Common myeloid progenitor, CD34-positive (primary cell): Measurements from ENCODE around the gene NR5A2.

Experiments
- CTCF ChIA-PET: fragments of 350-600 bp; sonication (Branson Sonifier 250); formaldehyde crosslinking; loops from one replicate; lab custom pipeline; 2021; ENCODE audit warnings: antibody characterized with exemption; lab: Charles Lee
- POLR2A ChIA-PET: fragments of 350-600 bp; sonication (Branson Sonifier 250); formaldehyde crosslinking; loops from one replicate; lab custom pipeline; 2021; ENCODE audit warnings: antibody characterized with exemption; lab: Charles Lee
- DNase-seq, 3 donors: peaks; one replicate each; pipeline versions ENCODE4 v3.0.0 to v3.0.0-alpha.2; 2013
- H3K27ac ChIP-seq, 2 experiments: 1 replicate in 1 of 2; 2 replicates in 1 of 2; pipeline ENCODE4 v1.7.0; 2013; ENCODE audit warnings: inconsistent platforms in 2 of 2, low read length in 2 of 2, mild to moderate bottlenecking in 2 of 2, low read depth in 1 of 2, moderate library complexity in 1 of 2; ENCODE audit not compliant: severe bottlenecking in 2 of 2, insufficient read depth in 1 of 2, poor library complexity in 1 of 2
- H3K27me3 ChIP-seq, 5 experiments: replicated peaks in 2 of 5; 1 replicate in 3 of 5; 2 replicates in 2 of 5; pipeline versions ENCODE4 v1.6.1 to v1.7.0; 2013; ENCODE audit warnings: low read length in 4 of 5, mild to moderate bottlenecking in 2 of 5, moderate library complexity in 2 of 5, inconsistent platforms in 1 of 5; ENCODE audit not compliant: insufficient read depth in 5 of 5, control insufficient read depth in 4 of 5
- H3K36me3 ChIP-seq, 4 experiments: 1 replicate in 2 of 4; 2 replicates in 2 of 4; pipeline versions ENCODE4 v1.6.1 to v1.7.0; 2013; ENCODE audit warnings: low read length in 3 of 4, control low read depth in 1 of 4, mild to moderate bottlenecking in 1 of 4; ENCODE audit not compliant: control insufficient read depth in 4 of 4, insufficient read depth in 4 of 4
- H3K4me1 ChIP-seq, 4 experiments: 1 replicate in 3 of 4; 2 replicates in 1 of 4; pipeline versions ENCODE4 v1.6.1 to v1.7.1; 2013; ENCODE audit warnings: low read length in 3 of 4, mild to moderate bottlenecking in 3 of 4, control low read depth in 1 of 4, inconsistent platforms in 1 of 4, moderate library complexity in 1 of 4; ENCODE audit not compliant: control insufficient read depth in 4 of 4, insufficient read depth in 4 of 4; ENCODE audit errors: control extremely low read depth in 1 of 4
- H3K4me3 ChIP-seq, 7 experiments: 1 replicate in 4 of 7; 2 replicates in 3 of 7; pipeline versions ENCODE4 v1.5.1 to v1.7.0; 2013; ENCODE audit warnings: mild to moderate bottlenecking in 7 of 7, low read length in 6 of 7, moderate library complexity in 6 of 7, inconsistent platforms in 2 of 7, low read depth in 2 of 7, control low read depth in 1 of 7; ENCODE audit not compliant: insufficient read depth in 4 of 7, control insufficient read depth in 1 of 7; ENCODE audit errors: extremely low read depth in 1 of 7
- H3K9me3 ChIP-seq, 5 experiments: 1 replicate in 4 of 5; 2 replicates in 1 of 5; pipeline versions ENCODE4 v1.6.1 to v1.7.1; 2013; ENCODE audit warnings: low read length in 4 of 5, mild to moderate bottlenecking in 2 of 5, inconsistent platforms in 1 of 5, low read depth in 1 of 5, moderate library complexity in 1 of 5; ENCODE audit not compliant: control insufficient read depth in 4 of 5, insufficient read depth in 2 of 5; ENCODE audit errors: control extremely low read depth in 1 of 5
- WGBS: methylation state at CpG from one replicate; pipeline ENCODE4 v1.1.5; 2013; ENCODE audit not compliant: insufficient coverage; 5-methylcytosine and 5-hydroxymethylcytosine counted together

NR5A2 gene

DNA sequence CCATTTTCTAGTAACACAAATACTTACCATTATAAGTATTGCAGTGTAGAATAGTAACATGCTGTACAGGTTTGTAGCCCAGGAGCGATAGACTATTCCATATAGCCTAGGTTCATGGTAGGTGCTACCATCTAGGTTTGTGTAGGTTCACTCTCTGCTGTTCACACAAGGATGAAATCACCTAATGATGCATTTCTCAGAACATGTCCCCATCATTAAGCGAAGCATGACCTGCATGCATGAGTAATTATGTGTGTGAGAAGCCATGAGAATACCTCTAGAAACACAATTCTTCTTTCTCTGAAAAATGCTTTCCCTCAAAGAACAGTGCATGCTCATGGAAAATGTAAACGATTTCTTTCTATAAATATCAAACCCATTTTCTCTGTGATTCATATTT is 69.3 kb downstream of the NR5A2 start:
- H3K27ac ChIP-seq, result no peak overlapping the region
- H3K4me1 ChIP-seq, result no peaks in the 10 kb centered on the region
- no peak for DNase-seq
- ChIA-PET POLR2A (no interaction called here), CTCF (no interaction called here)
- H3K36me3 ChIP-seq, result no peaks in the 10 kb centered on the region
- 100% methylated on average over 1 of the region's 3 CpGs for WGBS
- no peak overlapping the region for H3K4me3 ChIP-seq
- H3K9me3 ChIP-seq, result no peaks in the 10 kb centered on the region
- H3K27me3 ChIP-seq, result no peaks in the 10 kb centered on the region

DNA sequence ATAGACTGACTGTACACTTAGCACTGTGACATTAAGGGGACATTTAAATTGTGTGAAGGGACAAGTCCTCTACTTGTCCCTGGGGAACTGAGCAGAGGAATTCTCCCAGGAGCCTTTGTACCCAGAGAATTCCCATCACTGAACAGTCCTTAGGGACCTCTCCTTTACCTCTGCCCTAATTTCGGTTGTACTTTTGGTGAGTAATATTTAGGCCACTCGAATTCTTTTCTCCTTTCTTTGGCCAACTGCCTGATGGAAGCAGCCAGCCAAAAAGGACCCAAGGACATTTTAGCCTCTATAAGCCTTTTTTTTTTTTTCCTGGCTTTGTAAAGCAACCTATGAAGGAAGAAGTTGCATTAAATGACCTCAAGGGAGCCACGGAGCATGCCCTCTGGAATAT is 71.5 kb downstream of the NR5A2 start:
- ChIA-PET CTCF (interaction anchor here (0.7 kb wide), 1 partner anchor 462 kb away, joined by 3 read pairs; no protein-coding TSS in a partner anchor), POLR2A (no interaction called here)
- Histone ChIP-seq H3K27ac (no peak overlapping the region), H3K36me3 (no peaks in the 10 kb centered on the region), H3K27me3 (no peaks in the 10 kb centered on the region), H3K9me3 (no peaks in the 10 kb centered on the region), H3K4me3 (no peak overlapping the region), H3K4me1 (peaks cover 0 to 7% (median 1%) of the 10 kb centered on the region in 4 experiments)
- 95% methylated on average over 3 of the region's 3 CpGs for whole genome bisulfite sequencing
- no peak for DNase-seq

- 100% methylated on average over 1 of the region's 1 CpG for WGBS
- Histone ChIP-seq H3K9me3 (no peaks in the 10 kb centered on the region), H3K27ac (no peak overlapping the region), H3K27me3 (no peaks in the 10 kb centered on the region), H3K4me3 (no peak overlapping the region), H3K4me1 (peaks cover 0 to 7% (median 1%) of the 10 kb centered on the region in 4 experiments), H3K36me3 (no peaks in the 10 kb centered on the region)
- POLR2A ChIA-PET, result no interaction called here
- CTCF ChIA-PET, result no interaction called here
- no peak for DNase-seq
These were observed 76.6 kb downstream of the NR5A2 start for GRCh38 chr1:200103966-200104583.

DNA sequence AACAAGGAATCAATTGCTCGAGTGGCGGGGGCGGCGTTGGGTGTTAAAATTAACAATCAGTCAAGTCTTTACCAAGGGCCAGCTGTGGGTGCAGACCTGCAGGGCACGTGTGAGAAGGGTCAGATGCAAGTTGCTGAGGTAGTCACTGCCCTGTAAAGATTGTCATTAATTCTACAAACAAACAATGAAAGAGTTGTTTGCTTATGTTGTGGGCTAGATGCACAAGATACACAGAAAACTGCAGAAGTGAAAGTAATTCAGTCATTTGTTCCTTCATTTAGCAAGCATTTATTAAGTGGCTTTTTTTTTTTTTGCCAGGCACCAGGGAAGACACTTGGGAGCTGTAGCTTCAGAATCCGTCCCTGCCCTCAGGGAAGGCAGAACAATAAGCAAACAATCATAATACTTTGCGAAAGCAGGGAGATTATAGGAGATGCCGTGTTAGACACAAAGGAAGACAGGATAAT is 79.5 kb downstream of the NR5A2 start:
- 100% methylated on average over 2 of the region's 8 CpGs for WGBS
- POLR2A ChIA-PET, result no interaction called here
- peaks cover 0 to 5% (median 1%) of the 10 kb centered on the region in 4 experiments for H3K4me1 ChIP-seq
- H3K36me3 ChIP-seq, result no peaks in the 10 kb centered on the region
- H3K9me3 ChIP-seq, result no peaks in the 10 kb centered on the region
- no peak overlapping the region for H3K27ac ChIP-seq
- no peak for DNase-seq
- CTCF ChIA-PET, result no interaction called here
- H3K4me3 ChIP-seq, result no peak overlapping the region
- H3K27me3 ChIP-seq, result no peaks in the 10 kb centered on the region

GRCh38 chr1:200108659-200109058 is 81.1 kb downstream of the NR5A2 start:
- POLR2A ChIA-PET, result no interaction called here
- CTCF ChIA-PET, result no interaction called here
- Histone ChIP-seq H3K27ac (no peak overlapping the region), H3K4me3 (no peak overlapping the region), H3K4me1 (no peaks in the 10 kb centered on the region), H3K27me3 (no peaks in the 10 kb centered on the region), H3K9me3 (no peaks in the 10 kb centered on the region), H3K36me3 (no peaks in the 10 kb centered on the region)
- DNase-seq, result no peak
- 0% methylated on average over 1 of the region's 1 CpG for WGBS

- Histone ChIP-seq H3K9me3 (no peaks in the 10 kb centered on the region), H3K36me3 (no peaks in the 10 kb centered on the region), H3K27me3 (no peaks in the 10 kb centered on the region), H3K4me3 (no peak overlapping the region), H3K4me1 (no peaks in the 10 kb centered on the region), H3K27ac (no peak overlapping the region)
- 100% methylated on average over 1 of the region's 3 CpGs for WGBS
- no peak for DNase-seq
- ChIA-PET CTCF (no interaction called here), POLR2A (no interaction called here)
These were observed 84.8 kb downstream of the NR5A2 start for GRCh38 chr1:200112290-200112689.

DNA sequence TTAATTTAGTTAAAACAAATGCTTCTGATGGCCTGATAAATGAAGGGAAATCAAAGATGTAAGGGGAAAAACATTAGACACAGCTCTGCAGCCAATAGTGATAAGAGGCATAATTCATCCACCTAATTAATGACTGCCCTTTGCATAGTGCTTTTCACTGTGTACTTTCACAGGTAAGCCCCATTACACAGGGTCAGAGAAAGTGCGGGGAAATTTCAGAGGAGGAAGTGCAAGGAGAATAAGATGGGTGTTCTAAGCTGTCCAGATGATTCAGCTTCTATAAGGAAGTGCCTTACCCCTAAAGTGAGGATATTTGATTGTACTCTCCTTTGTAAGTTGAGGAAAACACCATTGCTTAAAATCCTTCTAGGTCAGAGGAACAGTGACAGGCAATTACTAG is 88.0 kb downstream of the NR5A2 start:
- Histone ChIP-seq H3K4me3 (no peak overlapping the region), H3K27ac (no peak overlapping the region), H3K9me3 (no peaks in the 10 kb centered on the region), H3K36me3 (no peaks in the 10 kb centered on the region), H3K4me1 (no peaks in the 10 kb centered on the region), H3K27me3 (no peaks in the 10 kb centered on the region)
- no peak for DNase-seq
- ChIA-PET CTCF (no interaction called here), POLR2A (no interaction called here)
- WGBS, result no CpG with 5 or more reads among the region's 1 CpG
